Lung (tissue), 12 donors: ENCODE data around the gene SPOCD1. TPM values are rescaled to one million over a fixed set of nuclear protein-coding genes. Genes with fewer than 3 reads are reported as not detected.
A peak's percentile ranks its signal among the peaks of the same experiment; 100 is the strongest.

Experiments
- ATAC-seq: fragments of 200-7000 bp; cut with Tn5 transposase; one replicate; pipeline ENCODE4 v1.9.1; 2020; ENCODE audit warnings: moderate number of reproducible peaks; ENCODE audit not compliant: insufficient read depth, low FRiP score
- DNase-seq, 3 donors: peaks; one replicate each; pipeline ENCODE4 v3.0.0-alpha.2; 2013 to 2017
- H3K27ac ChIP-seq, 2 donors: one replicate each; pipeline ENCODE4 v1.5.1; 2013; ENCODE audit warnings: mild to moderate bottlenecking in 2 of 2, moderate library complexity in 2 of 2, control low read depth in 1 of 2, inconsistent platforms in 1 of 2, low read depth in 1 of 2, low read length in 1 of 2
- H3K27me3 ChIP-seq, 3 donors: one replicate each; pipeline ENCODE4 v1.5.1; 2013; ENCODE audit warnings: low read length in 2 of 3; ENCODE audit not compliant: control insufficient read depth in 3 of 3, insufficient read depth in 3 of 3
- H3K36me3 ChIP-seq, 4 donors: one replicate each; pipeline ENCODE4 v1.5.1; 2013; ENCODE audit warnings: low read length in 4 of 4, mild to moderate bottlenecking in 1 of 4, moderate library complexity in 1 of 4; ENCODE audit not compliant: control insufficient read depth in 4 of 4, insufficient read depth in 4 of 4
- H3K4me1 ChIP-seq, 5 donors: one replicate each; pipeline ENCODE4 v1.5.1; 2013; ENCODE audit warnings: low read length in 5 of 5, mild to moderate bottlenecking in 2 of 5, moderate library complexity in 1 of 5; ENCODE audit not compliant: control insufficient read depth in 5 of 5, insufficient read depth in 5 of 5
- H3K4me3 ChIP-seq: one replicate; pipeline ENCODE4 v1.5.1; 2013; ENCODE audit warnings: mild to moderate bottlenecking, control low read depth, moderate library complexity
- H3K9ac ChIP-seq, 2 donors: one replicate each; pipeline ENCODE4 v1.5.1; 2013; ENCODE audit warnings: low read length in 2 of 2, control low read depth in 1 of 2; ENCODE audit not compliant: insufficient read depth in 1 of 2
- H3K9me3 ChIP-seq, 4 donors: one replicate each; pipeline ENCODE4 v1.5.1; 2013; ENCODE audit warnings: low read length in 3 of 4, mild to moderate bottlenecking in 1 of 4, moderate library complexity in 1 of 4; ENCODE audit not compliant: control insufficient read depth in 4 of 4, insufficient read depth in 3 of 4
- CTCF ChIP-seq: IDR thresholded peaks from 2 replicates; pipeline ENCODE4 v1.5.1; 2012; ENCODE audit warnings: mild to moderate bottlenecking; ENCODE audit errors: control extremely low read depth, extremely low read depth
- WGBS, 2 donors: extraction: QIAGEN DNeasy Blood & Tissue Kit; methylation state at CpG; one replicate each; pipeline ENCODE4 v1.1.7; 2013; 5-methylcytosine and 5-hydroxymethylcytosine counted together
- polyA plus RNA-seq, 2 donors: library from polyadenylated mRNA; stranded (reverse); fragments of 200-250 nt; gene quantifications; one replicate each; pipeline ENCODE4 v1.2.1, GENCODE V29; 2013
- total RNA-seq, 2 donors: library from RNA; depleted of rRNA in 1 of 2; stranded (reverse); fragments of >200 nt in 1 of 2; gene quantifications; one replicate each; pipeline ENCODE4 v1.2.1, GENCODE V29; 2014 to 2021
- donor health status: control.
- donor health status: control.
- donor health status: Bipolar disorder and iron deficiency.
- donor health status: healthy.
- donor health status: DM: yes; HTN: yes; CAD: no.

Gene SPOCD1
- total and polyA plus RNA-seq, 4 donors, result 0.51 to 15.7 (median 8.4) TPM

- Histone ChIP-seq H3K4me1 (peaks cover 0 to 8% (median 0%) of the 10 kb centered on the region in 5 donors), H3K27me3 (no peaks in the 10 kb centered on the region), H3K9ac (no peak overlapping the region), H3K27ac (no peak overlapping the region), H3K9me3 (no peaks in the 10 kb centered on the region), H3K4me3 (no peak overlapping the region), H3K36me3 (no peaks in the 10 kb centered on the region)
- WGBS, 2 donors, result 95 to 98% methylated on average over 2 of the region's 2 CpGs
- no peak for TF ChIP-seq CTCF
- DNase-seq, result no peak
- no peak for ATAC-seq
These were observed 12.2 kb downstream of the SPOCD1 start for GRCh38 chr1:31803610-31804009.

GRCh38 chr1:31802190-31803150, 13.4 kb downstream of the SPOCD1 start:
- Histone ChIP-seq H3K9ac (peak overlapping the region in 1 of 2 donors; percentile 61), H3K27me3 (no peaks in the 10 kb centered on the region), H3K4me1 (peaks cover 0 to 10% (median 3%) of the 10 kb centered on the region in 5 donors), H3K4me3 (no peak overlapping the region), H3K36me3 (no peaks in the 10 kb centered on the region), H3K27ac (no peak overlapping the region), H3K9me3 (no peaks in the 10 kb centered on the region)
- 48 to 63% methylated on average over 13 of the region's 13 CpGs for WGBS, 2 donors
- no peak for TF ChIP-seq CTCF
- ATAC-seq (no peak), DNase-seq (peak in 1 of 3 donors; percentile 25)

GRCh38 chr1:31801458-31801857, 14.4 kb downstream of the SPOCD1 start:
- no peaks in the 10 kb centered on the region for H3K9me3 ChIP-seq
- DNase-seq, result no peak

More at GRCh38 chr1:31801458-31801857, 14.4 kb downstream of the SPOCD1 start:
- peaks cover 0 to 10% (median 3%) of the 10 kb centered on the region in 5 donors for H3K4me1 ChIP-seq
- no peaks in the 10 kb centered on the region for H3K36me3 ChIP-seq
- no peak for TF ChIP-seq CTCF
- WGBS, 2 donors, result 32 to 78% methylated on average over 1 of the region's 1 CpG
- H3K9ac ChIP-seq, result no peak overlapping the region
- no peaks in the 10 kb centered on the region for H3K27me3 ChIP-seq
- H3K4me3 ChIP-seq, result no peak overlapping the region
- no peak for ATAC-seq
- no peak overlapping the region for H3K27ac ChIP-seq
